Measurements from ENCODE around the gene ZNF217.
"Not testable (repeated sequence)": the region's sequence is repeated elsewhere in the genome, so short reads cannot be mapped to it uniquely, and the experiment has no call there.

DNA sequence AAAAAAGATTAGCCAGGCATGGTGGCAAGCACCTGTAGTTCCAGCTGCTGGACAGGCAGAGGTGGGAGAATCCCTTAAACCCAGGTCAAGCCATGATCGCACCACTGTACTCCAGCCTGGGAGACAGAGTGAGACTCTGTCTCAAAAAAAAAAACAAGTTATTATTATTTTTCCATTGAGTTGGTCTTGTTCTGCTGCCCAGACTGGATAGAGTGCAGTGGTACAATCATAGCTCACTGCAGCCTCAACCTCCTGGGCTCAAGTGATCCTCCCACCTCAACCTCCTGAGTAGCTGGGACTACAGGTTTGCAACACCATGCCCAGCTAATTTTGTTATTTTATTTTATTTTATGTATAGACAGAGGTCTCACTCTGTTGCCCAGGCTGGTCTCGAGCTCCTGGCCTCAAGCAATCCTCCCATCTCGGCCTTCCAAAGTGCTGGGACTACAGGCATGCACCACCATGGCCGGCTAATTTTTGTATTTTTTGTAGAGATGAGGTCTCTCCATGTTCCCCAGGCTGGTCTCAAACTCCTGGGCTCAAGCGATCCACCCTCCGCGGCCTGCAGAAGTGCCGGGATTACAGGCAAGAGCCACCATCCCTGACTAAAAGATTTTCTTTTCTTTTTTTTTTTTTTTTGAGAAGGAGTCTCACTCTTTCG, 31.4 kb downstream of the ZNF217 start:
- TF ChIP-seq CTCF (conservative IDR thresholded peaks at IDR 0.05); ZFX (IDR thresholded peaks at IDR 0.05): not testable (repeated sequence)

Measured in C4-2B (cell line).